GM12801 (cell line): Measurements from ENCODE around the gene CHEK2.

Source experiments
- TF ChIP-seq, protein P1 (sequence below): IDR thresholded peaks from one replicate; pipeline ENCODE4 v1.5.1; 2011; ENCODE audit warnings: control low read depth; ENCODE audit not compliant: insufficient read length; ENCODE audit errors: extremely low read depth

The CHEK2 gene

DNA sequence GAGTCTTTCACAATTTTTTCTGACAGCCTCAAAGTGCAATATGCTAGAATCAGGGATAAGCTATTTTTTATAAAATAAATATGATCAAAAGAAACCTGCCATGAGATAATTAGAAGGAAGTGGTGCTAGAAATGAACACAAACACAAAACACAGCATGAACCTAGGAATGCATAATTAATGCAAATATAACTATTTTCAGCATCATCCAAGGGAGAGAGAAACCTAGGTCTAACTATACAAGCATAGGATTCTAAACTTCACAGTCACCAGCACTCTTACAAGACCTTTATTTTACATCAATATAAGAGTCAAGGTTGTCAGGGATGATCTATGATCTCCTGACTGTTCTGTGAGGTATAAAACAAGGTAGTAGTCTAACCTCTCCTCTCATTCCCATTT is 91.2 kb downstream of the CHEK2 start:
- TF ChIP-seq, protein P1, sequence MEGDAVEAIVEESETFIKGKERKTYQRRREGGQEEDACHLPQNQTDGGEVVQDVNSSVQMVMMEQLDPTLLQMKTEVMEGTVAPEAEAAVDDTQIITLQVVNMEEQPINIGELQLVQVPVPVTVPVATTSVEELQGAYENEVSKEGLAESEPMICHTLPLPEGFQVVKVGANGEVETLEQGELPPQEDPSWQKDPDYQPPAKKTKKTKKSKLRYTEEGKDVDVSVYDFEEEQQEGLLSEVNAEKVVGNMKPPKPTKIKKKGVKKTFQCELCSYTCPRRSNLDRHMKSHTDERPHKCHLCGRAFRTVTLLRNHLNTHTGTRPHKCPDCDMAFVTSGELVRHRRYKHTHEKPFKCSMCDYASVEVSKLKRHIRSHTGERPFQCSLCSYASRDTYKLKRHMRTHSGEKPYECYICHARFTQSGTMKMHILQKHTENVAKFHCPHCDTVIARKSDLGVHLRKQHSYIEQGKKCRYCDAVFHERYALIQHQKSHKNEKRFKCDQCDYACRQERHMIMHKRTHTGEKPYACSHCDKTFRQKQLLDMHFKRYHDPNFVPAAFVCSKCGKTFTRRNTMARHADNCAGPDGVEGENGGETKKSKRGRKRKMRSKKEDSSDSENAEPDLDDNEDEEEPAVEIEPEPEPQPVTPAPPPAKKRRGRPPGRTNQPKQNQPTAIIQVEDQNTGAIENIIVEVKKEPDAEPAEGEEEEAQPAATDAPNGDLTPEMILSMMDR = no peak

DNA sequence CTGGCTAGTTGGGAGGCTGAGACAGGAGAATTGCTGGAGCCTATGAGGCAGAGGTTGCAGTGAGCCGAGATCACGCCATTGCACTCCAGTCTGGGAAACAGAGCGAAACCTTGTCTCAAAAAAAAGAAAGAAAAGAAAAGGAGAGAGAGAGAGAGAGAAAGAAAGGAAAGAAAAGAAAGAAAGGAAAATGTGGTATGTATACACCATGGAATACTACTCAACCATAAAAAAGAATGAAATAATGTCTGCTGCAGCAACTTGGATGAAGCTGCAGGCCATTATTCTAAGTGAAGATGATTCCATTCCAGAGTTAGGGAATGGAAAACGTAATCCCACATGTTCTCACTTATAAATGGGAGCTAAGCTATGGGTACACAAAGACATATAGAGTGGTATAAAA is 92.8 kb downstream of the CHEK2 start:
- TF ChIP-seq, protein P1 = no peak

DNA sequence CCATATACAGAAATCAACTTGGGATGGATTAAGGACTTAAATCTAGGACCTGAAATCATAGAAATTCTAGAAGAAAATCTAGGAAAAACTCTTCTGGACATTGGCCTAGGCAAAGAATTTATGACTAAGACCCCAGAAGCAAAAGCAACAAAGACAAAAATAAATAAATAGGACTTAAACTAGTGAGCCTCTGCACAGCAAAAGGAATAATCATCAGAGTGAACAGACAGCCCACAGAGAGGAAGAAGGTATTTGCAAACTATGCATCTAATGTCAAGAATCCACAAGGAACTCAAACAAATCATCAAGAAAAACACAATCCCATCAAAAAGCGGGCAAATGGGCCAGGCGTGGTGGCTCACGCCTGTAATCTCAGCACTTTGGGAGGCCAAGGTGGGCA is 94.4 kb downstream of the CHEK2 start:
- TF ChIP-seq, protein P1 = no peak

DNA sequence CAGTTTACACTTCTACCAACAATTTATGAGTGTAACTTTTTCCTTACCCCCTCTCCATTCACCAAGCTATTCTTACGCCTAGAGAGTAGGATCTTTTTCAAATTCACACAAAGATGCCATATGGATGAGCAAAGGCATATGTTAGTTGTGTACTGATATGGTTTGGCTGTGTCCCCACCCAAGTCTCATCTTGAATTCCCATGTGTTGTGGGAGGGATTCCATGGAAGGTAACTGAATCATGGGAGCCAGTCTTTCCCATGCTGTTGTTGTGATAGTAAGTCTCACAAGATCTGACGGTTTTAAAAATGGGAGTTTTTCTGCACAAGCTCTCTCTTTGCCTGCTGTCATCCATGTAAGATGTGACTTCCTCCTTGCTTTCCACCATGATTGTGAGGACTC is 102.3 kb downstream of the CHEK2 start:
- TF ChIP-seq, protein P1 = no peak
